Parathyroid adenoma (tissue), 2 donors: ENCODE data around the gene NME9.

Experiments
- H2AFZ ChIP-seq: fragments of 300-600 bp; sonication (generic); one replicate; pipeline ENCODE4 v1.7.0; 2017; ENCODE audit warnings: antibody characterized with exemption, mild to moderate bottlenecking
- H3K27ac ChIP-seq: fragments of 300-600 bp; sonication (generic); one replicate; pipeline ENCODE4 v1.7.0; 2017
- H3K27me3 ChIP-seq: fragments of 300-600 bp; sonication (generic); one replicate; pipeline ENCODE4 v1.7.0; 2017; ENCODE audit warnings: low read length; ENCODE audit not compliant: control insufficient read depth, insufficient read depth
- H3K36me3 ChIP-seq: fragments of 300-600 bp; sonication (generic); one replicate; pipeline ENCODE4 v1.7.0; 2017; ENCODE audit warnings: low read length; ENCODE audit not compliant: control insufficient read depth, insufficient read depth
- H3K4me1 ChIP-seq: fragments of 300-600 bp; sonication (generic); one replicate; pipeline ENCODE4 v1.7.0; 2017; ENCODE audit warnings: control low read depth
- H3K4me2 ChIP-seq: fragments of 300-600 bp; sonication (generic); one replicate; pipeline ENCODE4 v1.7.0; 2017; ENCODE audit warnings: low read length
- H3K4me3 ChIP-seq: fragments of 300-600 bp; sonication (generic); one replicate; pipeline ENCODE4 v1.7.0; 2017; ENCODE audit warnings: low read depth, low read length
- H3K79me2 ChIP-seq: fragments of 300-600 bp; sonication (generic); one replicate; pipeline ENCODE4 v1.7.0; 2017; ENCODE audit warnings: control low read depth
- H3K9ac ChIP-seq: fragments of 300-600 bp; sonication (generic); one replicate; pipeline ENCODE4 v1.7.0; 2017; ENCODE audit warnings: mild to moderate bottlenecking
- H3K9me3 ChIP-seq: fragments of 300-600 bp; sonication (generic); one replicate; pipeline ENCODE4 v1.7.0; 2017; ENCODE audit warnings: low read length; ENCODE audit not compliant: control insufficient read depth
- CTCF ChIP-seq: fragments of 300-600 bp; sonication (generic); IDR thresholded peaks from one replicate; pipeline ENCODE4 v1.7.0; 2017; ENCODE audit warnings: antibody characterized with exemption, mild to moderate bottlenecking
- donor health status: primary hyperparathyroidism.

Gene NME9

GRCh38 chr3:138376663-138377062 lies 47.0 kb upstream of the NME9 start:
- Histone ChIP-seq H3K4me3 (no peak overlapping the region), H3K27ac (no peak overlapping the region), H3K36me3 (no peaks in the 10 kb centered on the region), H3K9me3 (no peaks in the 10 kb centered on the region), H3K4me1 (peaks cover 2% of the 10 kb centered on the region), H3K9ac (no peak overlapping the region), H3K79me2 (peaks cover 6% of the 10 kb centered on the region), H2AFZ (no peak overlapping the region), H3K27me3 (no peaks in the 10 kb centered on the region), H3K4me2 (no peak overlapping the region)
- no peak for TF ChIP-seq CTCF

- no peaks in the 10 kb centered on the region for H3K4me1 ChIP-seq
- peaks cover 2% of the 10 kb centered on the region for H3K79me2 ChIP-seq
- no peaks in the 10 kb centered on the region for H3K36me3 ChIP-seq
- no peak overlapping the region for H2AFZ ChIP-seq
- H3K4me2 ChIP-seq: no peak overlapping the region
- no peaks in the 10 kb centered on the region for H3K9me3 ChIP-seq
- H3K9ac ChIP-seq: no peak overlapping the region
- no peak overlapping the region for H3K4me3 ChIP-seq
- no peaks in the 10 kb centered on the region for H3K27me3 ChIP-seq
- no peak overlapping the region for H3K27ac ChIP-seq
- no peak for TF ChIP-seq CTCF
Observed at GRCh38 chr3:138375447-138375846, 45.8 kb upstream of the NME9 start.

- H3K27ac ChIP-seq: no peak overlapping the region
- no peaks in the 10 kb centered on the region for H3K36me3 ChIP-seq
- H3K4me1 ChIP-seq: no peaks in the 10 kb centered on the region
- no peak for TF ChIP-seq CTCF
- no peaks in the 10 kb centered on the region for H3K27me3 ChIP-seq
- no peak overlapping the region for H2AFZ ChIP-seq
- H3K79me2 ChIP-seq: no peaks in the 10 kb centered on the region
- H3K4me3 ChIP-seq: no peak overlapping the region
- H3K9me3 ChIP-seq: no peaks in the 10 kb centered on the region
- H3K9ac ChIP-seq: no peak overlapping the region
- no peak overlapping the region for H3K4me2 ChIP-seq
Observed at GRCh38 chr3:138374573-138375134, 45.0 kb upstream of the NME9 start.

GRCh38 chr3:138373736-138374094 lies 44.1 kb upstream of the NME9 start:
- H3K4me3 ChIP-seq: no peak overlapping the region
- H2AFZ ChIP-seq: no peak overlapping the region
- no peaks in the 10 kb centered on the region for H3K36me3 ChIP-seq
- no peaks in the 10 kb centered on the region for H3K27me3 ChIP-seq
- no peaks in the 10 kb centered on the region for H3K79me2 ChIP-seq
- H3K9ac ChIP-seq: no peak overlapping the region
- no peaks in the 10 kb centered on the region for H3K9me3 ChIP-seq
- no peaks in the 10 kb centered on the region for H3K4me1 ChIP-seq
- no peak overlapping the region for H3K4me2 ChIP-seq
- no peak for TF ChIP-seq CTCF
- H3K27ac ChIP-seq: no peak overlapping the region

GRCh38 chr3:138373087-138373735 lies 43.6 kb upstream of the NME9 start:
- no peak for TF ChIP-seq CTCF
- H2AFZ ChIP-seq: no peak overlapping the region

More at GRCh38 chr3:138373087-138373735, 43.6 kb upstream of the NME9 start:
- no peak overlapping the region for H3K9ac ChIP-seq
- H3K4me1 ChIP-seq: no peaks in the 10 kb centered on the region
- H3K4me2 ChIP-seq: no peak overlapping the region
- no peak overlapping the region for H3K27ac ChIP-seq
- H3K36me3 ChIP-seq: no peaks in the 10 kb centered on the region
- H3K27me3 ChIP-seq: no peaks in the 10 kb centered on the region
- no peaks in the 10 kb centered on the region for H3K79me2 ChIP-seq
- no peak overlapping the region for H3K4me3 ChIP-seq
- no peaks in the 10 kb centered on the region for H3K9me3 ChIP-seq
